Kidney tubule cell (primary cell): ENCODE data around the gene SLC6A12.
"Not testable (repeated sequence)": the region's sequence is repeated elsewhere in the genome, so short reads cannot be mapped to it uniquely, and the experiment has no call there.

Source experiments
- DNase-seq: peaks from one replicate; pipeline ENCODE4 v3.0.0-alpha.2; 2018; ENCODE audit warnings: low spot score

The SLC6A12 gene

DNA sequence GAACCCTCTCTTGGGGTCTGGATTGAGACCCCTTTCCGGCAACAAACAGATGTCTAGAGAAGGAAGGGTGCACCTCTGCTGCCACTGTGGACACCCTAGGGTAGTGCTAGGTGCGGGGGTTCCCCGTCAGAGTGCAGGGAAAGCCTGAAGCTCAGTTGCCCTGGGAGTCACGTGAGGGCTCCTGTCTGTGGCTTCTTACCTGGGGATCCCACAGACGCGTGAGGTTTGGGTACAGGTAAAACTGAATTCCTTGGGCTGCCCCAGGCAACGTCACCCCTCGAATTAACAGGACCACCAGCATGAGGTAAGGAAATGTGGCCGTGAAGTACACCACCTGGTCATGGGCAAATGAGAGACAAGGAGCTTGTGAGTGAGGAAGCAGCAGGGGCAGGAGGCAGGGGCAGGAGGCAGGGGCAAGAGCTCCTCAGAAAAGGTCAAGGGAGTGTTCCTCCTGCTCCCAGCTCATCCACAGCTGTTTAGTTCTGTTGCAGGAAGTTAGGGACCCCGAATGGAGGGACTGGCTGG is 21.0 kb upstream of the SLC6A12 start:
- DNase-seq = no peak

DNA sequence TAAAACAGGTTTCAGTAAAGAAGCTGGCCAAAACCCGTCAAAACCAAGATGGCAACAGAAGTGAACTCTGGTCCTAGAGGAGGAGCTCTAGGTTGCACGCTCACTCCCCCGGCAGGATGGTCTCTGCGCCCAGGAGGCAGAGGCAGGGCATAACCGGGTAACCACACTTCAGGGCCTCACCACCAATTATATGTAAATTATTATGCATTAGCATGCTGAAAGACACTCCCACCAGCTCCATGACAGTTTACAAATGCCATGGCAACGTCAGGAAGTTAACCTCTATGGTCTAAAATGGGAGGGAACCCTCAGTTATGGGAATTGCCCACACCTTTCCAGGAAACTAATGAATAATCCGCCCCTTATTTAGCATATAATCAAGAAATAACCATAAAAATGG is 20.1 kb upstream of the SLC6A12 start:
- DNase-seq = no peak

DNA sequence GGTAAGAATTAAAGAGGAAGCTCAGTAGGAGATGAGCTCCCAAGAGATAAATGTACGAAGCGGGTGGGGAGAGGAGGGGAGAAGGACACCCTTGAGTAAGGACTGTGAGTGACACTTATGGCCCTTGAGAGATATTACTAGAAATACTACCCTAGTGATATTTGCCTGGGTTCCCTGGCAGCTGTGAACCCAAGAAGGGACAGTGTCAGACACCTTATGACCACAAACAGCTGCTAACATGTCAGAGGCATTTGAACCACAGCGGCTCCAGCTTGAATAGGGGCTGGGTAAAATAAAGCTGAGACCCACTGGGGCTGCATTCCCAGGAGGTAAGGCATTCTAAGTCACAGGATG is 19.6 kb upstream of the SLC6A12 start:
- no peak for DNase-seq

DNA sequence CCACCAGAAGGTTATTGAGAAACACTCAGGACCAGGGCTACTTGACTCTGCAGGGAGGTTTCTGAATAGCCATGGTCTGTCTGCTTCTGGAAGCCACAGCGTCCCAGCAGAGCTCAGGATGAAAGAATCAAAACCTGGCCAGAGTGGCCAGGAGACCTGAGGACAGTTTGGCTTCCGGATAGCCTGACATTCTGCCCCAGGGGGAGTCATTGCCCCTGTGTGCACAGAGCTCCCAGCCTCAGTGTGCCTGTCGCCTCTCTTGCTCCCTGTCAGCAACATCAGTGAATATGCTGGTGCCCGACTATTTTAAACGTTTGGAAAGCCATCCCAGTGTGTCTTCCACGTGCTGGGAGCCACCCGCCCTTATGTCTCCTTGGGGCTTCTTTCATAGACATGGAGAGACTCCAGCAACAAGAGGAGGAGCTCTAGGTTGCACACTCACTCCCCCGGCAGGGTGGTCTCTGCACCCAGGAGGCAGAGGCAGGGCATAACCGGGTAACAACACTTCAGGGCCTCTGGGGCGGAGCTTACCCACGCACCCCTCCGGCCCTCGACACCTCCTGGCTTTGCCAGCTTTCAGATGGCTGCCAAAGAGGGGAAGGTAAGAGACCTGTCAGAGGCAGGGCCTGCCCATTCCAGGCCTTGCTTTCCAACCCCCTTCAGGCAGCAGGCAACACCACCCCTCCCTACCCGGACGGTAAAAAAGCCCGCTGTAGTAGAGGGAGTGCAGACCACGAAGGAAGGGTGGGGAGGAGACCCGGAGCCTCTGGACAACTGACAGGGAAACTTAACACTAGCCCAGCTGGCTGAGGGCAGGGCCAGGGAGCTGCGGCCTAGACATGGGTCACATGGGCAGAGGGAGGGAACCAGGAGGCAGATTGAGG is 19.0 kb upstream of the SLC6A12 start:
- no peak for DNase-seq

DNA sequence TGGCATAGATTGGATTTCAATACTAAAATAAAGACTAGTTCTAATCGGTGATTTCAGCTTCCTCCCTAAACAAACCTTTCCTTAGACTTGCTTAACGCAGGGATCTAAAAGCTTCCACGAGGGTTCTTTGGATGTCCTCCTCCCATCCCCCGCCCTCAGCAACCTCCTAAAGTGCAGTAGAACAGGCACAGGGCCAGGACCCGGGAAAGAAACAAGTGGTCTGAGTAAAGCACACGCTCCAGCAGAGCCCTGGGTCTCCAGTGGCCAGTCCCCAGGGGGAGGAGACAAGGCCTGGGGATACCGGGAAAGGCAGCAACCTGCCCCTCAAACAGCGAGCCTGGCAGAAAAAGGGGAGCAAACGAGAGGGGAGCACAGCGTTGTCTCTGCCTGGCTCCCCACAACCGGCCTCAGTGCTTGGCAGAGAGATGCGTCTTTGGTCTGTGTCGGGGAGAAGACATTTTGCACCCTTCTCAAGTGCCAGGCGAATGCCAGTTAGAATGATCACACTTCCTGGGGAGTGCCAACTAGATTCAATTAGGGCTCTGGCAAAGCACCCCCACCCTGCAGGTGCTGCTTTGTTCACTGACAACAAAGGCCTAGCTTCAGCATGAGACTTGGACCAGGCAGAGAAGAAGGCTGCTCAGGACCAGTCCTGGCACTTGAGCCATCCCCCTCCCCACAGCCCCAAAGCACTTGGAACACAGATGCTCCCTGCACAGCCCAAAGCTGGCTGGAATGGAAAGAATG is 17.1 kb upstream of the SLC6A12 start:
- no peak for DNase-seq

DNA sequence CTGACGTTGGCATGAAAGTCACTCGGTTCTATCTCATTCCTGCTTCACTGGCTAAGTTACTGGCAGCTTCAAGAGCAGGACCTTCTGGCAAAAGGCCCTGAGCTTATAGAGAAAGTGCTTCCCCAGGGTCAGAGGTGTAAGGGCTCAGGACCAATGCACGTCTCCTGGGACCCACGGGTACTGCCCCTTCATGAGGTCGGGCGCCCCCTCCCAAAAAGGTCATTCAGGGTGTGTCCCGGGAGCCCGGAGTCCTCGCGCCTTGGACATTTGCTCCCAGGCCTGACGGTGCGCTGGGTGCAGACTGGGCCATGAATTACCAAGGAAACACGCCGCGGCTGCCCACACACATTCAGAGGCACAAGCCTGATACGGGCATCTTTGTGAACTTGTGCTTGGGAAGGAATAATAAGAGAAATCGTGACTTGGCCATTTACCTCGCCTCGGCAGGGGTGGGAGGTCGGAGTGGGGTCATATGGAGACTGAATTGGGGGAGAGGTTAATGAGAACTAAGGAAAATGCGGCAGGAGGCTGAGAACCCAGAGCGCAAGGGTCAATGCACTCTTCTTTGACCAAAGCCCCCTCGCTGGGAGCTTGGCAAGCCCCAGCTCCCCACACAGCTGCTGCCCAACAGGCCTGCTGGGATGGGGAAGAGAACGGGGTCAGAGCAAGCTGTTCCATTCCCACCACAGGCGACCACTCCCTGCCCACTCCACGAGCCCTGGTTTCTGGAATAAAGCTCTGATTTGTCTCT is 15.7 kb upstream of the SLC6A12 start:
- no peak for DNase-seq

DNA sequence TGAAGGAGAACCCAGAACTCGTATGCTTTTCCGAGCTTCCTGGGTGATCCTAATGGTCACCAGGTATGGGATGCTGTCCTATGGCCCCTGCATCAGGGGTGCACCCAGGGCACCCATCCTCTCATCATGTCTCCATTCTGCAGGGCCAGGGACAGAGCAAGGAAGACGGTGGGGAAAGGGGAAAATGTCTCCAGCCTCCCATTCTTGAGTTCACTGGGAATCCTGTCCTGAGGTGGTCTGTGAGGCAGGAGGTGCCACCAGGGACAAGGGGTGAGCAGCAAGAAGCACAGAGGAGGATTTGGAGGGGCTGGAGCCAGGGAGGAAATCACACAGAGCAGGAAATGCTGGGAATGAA is 14.9 kb upstream of the SLC6A12 start:
- DNase-seq = no peak

DNA sequence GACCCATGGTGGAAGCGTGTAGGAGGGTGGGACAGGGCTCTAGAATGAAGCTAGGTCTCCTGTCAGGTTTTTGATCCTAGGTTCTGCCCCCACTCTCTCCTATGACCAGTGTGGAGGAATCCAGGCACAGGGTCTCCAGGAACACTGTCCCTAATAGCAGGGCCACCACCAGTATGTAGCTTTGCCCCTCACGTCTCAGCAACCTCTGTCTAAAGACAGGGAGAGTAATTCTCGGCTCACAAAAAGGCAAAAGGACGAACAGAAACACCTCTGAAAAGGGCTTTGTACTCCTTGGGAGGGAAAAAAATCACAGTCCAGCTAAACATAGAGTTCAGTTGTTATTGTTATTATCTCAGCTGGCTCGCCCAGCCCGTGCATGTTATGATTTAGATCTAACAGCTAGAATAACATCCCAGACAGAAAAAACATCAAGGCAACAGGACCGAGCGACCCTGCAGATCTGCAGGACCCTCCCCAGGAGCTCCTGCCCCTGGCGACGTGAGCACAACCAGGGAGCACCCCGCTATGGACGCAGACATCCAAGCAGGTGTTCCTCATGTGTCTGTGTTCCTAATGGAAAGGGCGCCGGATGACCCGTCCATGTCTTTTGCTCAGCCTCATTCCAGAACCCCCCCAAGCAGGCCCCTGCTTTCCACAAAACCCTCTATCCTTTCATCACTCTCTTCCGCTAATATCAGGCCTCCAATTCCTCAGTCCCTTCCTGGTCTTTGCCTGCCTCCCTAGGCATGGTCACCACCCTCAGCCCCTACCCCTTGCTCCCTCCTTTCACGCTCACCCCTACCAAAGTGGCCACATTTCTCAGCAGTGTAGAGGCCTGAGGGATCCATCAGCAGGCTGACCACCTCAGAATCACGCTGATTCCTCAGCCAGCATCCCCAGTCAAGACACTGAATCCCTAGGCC is 14.2 kb upstream of the SLC6A12 start:
- no peak for DNase-seq

DNA sequence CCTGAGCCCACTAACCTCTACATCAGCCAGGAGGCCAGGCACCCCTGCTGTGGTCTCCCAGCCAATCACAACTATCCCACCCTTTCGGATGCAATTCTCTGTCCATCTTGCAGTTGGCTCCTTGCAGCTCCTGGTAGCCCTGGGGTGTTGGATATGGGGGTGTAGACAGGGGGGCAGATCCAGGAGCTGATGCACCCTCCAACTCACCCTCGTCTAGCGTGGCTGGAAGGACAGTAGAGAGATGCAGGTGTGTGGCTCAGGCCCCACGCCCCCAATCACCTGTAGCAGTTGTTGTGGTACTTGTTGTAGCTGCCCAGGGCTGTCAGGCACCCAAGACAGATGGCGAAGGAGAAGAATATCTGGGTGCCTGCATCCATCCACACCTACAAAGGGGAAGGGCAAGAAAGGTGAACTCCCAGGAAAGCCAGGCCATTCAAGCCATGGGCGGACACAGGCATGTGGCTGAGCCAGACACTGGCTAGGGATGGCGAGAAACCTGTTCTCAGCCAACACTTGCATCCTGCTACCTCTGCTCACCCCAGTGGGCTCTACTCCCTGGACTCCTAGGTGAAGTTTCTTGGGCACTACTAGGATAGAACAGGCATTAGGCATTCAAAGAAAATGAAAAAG is 13.4 kb upstream of the SLC6A12 start:
- no peak for DNase-seq

DNA sequence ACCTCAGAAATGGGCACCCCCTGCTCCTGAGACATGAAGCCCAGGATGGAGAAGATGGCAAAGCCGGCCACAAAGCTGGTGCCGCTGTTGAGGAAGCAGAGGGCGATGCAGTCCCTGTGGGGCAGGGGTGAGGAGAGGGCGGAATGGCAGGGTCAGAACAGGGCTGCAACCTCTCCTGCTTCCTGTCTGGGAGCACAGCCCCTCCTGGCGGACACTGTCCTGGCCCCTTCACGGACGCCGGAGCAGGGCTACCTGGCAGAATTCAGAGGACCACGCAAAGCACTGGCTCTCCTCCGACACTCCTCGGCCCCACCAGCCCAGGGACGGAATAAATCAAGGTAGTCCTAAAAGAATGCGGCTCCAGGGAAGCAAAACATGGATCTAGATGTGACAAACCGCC is 12.4 kb upstream of the SLC6A12 start:
- DNase-seq = no peak

DNA sequence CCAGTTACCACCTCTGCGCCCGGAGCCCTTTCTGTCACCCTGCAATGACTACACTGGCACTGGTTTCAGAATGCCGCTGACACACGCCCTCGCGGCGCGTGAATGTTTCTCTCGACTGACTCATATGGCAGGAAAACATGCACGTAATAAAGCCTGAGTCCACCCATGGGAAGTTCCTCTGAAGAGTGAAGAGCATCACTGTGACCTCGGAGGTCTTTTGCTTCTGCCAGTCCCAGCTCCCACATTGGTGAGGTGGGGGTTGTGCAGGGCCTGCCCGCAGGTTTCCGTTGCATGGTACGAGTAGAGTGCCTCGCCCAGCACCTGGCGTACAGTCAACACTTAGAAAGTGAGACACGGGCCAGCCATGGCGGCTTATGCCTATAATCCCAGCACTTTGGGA is 11.1 kb upstream of the SLC6A12 start:
- DNase-seq = no peak

DNA sequence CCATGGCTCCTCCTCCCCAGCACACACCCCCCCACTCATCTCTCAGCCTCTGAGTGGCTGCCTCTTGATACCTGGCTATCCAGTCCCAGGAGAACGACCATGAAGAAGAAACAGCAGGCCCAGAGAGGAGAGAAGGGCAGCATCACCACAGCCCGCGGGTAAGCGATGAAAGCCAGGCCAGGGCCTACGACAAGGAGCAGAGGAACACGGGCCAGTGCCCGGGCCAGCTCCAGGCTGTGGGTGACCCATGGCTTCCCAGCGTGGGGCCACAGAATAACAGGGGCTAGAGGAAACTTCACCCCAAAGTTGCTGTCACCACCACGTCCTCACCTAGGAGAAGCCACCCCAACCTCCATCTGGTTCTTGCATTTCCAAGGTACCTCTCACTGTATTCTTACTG is 10.4 kb upstream of the SLC6A12 start:
- no peak for DNase-seq

DNA sequence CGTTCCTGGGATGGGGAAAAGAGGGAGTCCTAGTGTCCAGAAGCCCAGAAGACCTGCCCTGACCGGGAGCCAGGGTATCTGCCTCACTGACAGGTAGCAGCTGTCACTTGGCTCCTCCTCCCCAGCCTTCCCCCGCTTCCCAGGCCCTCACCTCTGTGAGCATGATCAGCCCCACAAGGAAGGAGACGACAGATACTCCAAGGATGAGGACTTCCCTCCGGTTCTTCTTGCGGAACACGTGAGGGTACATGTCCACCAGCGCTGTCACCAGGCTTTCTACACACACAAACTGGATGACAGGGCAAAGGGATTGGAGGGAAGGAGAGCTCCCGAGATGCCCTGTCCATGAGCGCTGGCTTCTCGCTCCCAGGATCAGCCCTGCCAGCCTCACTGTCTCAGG is 9.9 kb upstream of the SLC6A12 start:
- no peak for DNase-seq

DNA sequence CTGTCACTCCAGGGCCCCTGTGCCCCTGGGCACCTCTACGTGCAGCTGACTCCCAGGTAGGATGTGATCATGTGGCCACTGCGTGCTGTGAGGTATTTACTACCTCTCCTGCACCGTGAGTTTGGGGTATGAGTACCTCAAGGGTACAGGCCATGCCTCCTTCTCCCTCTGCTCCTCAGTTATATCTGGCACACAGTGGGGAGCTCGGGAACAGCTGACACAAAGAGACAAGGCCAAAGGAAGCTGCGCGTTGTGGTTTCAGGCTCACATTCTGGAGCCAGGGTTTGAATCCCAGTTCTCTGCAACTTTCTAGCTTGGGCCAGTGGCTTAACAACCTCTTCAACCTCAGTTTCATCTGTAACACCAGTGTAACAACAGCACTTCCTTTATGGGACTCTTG is 7.8 kb upstream of the SLC6A12 start:
- no peak for DNase-seq

DNA sequence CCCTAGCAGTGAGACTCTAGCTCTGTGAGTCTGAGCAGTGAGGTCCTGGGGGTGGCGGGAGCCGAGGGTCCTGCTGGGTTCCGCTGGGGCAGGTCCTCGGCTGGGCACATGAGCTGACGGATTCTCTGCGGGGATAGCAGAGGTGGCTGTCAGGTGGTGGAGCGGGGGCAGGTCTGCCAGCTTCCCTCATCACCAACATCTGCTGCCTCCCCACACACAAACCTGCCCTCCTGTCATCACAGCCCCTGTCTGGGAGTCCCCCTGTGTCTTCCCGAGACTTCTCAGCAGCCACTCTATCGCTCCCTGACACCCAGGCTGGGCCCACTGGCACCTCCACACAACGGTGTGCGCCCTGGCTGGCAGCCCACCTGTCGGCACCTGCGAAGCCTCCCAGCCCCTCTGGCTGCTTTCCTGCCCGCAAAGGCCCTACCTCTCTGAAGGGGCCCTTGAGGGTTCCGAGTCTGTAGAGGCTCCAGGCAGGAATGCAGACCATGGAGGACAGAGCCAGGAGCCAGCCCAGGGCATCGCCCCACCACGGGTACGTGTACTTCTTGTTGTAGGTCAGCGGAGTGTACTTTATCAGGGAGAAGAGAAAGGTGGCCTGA is 7.1 kb upstream of the SLC6A12 start:
- DNase-seq = no peak

DNA sequence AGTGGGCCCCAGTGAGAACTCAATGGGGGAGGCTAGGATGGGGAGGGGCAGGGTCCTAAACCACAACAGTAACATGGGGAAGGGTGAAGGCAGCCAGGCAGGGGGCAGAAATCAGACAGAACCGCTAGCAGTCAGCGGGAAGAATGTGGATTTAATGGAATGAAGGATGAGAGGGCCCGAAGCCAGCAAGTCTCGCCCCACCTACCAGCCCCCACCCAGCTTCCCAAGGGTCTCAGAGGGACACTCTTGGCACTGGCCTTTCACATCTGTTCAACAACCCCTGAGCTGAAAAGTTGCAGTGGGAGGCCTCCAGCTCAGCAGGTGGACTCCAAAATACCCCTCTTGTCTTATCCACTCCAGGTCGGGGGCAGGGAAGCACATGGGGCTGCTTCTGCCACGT is 6.5 kb upstream of the SLC6A12 start:
- no peak for DNase-seq

DNA sequence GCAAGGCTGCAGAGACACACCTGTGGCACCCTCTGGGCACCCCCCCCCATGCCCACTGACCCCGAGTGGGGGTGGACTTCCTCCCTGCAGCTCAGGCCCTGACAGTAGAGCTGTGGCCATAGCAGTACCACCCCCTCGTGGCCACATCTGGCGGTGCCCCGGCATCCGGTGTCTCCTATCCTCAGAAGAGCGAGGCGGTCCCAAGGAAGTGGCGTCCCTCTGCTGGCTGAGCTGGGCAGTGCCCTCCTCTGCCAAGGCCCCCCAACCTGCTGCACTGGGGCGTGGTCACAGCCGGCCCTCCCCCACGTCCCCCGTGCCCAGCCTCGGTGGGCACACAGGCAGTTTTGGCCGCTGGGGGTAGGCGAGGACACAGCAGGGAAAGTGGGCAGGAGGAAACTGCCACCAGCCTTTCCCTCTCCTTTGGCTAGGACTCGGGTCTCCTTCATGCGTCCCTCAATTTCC is 6.0 kb upstream of the SLC6A12 start:
- peak; percentile 85 for DNase-seq

DNA sequence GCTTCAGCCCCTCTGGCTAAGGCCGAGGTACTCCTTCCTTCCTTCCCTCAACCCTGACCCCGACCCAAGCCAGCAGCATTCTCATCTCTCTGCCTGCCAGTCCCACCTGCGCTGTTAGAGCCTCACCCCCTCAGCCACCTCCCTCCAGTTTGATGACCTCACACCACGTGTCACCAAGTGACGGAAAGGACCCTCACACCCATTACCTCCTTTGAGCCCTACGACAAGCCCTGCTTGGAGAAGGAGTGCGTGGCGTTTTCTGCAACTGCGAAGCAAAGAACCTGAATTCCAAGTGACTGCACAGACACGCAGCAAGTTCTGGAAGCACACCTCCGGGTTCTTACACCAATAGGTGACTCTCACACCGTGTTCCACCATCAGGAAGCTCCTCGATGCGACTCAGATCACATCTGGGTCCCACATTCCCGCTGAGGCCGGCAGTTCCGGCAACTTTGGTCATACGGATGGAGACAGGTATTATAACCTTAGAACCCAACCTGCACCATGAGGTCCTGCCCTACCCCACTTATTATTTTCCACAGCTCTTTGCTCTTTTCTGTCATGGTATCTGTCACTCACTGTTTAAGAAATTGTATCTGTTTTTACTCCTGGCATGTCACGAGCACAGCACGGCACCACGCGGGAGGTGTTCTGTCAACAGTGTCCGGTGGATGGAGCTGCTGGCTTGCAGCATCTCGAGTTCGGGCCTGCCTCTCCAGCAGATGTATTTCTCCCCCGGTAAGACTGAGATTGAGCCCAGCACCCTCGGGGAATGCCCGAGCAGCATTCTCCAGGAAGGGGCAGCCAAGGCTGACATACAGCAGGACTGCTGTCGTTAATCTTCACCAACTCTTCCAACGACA is 5.0 kb upstream of the SLC6A12 start:
- DNase-seq = no peak

DNA sequence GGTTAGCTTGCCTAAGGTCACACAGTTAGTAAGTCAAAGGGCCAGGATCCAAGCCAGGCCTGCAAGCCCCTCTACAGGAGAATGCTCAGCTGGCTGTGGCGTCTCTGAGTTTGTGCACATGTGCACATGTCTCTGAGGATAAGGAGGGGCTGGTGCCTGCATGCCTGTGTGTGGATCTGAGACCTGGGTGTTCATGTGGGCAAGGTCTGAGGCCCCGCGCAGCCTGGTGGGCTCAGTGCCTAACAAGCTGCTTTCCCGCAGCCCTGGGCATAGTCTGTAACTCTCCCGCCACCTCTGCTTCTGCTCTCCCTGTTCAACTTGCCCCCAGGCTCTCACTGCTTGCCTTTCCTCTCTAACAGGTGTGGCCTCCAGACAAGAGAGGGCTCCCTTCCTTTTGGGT is 4.3 kb upstream of the SLC6A12 start:
- DNase-seq = no peak

DNA sequence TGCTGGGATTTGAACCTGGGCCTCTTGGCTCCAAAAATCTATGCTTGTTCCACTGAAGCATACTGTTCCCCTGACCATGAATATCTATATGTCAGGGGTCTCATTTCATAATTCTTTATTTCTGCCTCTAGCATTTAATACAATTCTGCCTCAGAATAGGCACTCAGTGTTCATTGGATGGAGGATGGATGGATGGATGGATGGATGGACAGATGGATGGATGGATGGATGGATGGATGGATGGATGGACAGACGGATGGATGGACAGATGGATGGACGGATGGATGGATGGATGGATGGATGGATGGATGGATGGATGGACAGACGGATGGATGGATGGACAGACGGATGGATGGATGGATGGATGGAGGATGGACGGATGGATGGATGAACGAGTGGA is 3.1 kb upstream of the SLC6A12 start:
- DNase-seq = not testable (repeated sequence)
